Activated effector memory CD4-positive, alpha-beta T cell treated with anti-CD3 and anti-CD28 coated beads, Interleukin-2, amount 50 U/mL, for 16 hours (primary cell): ENCODE results near the gene DHCR24.

Experiments
- DNase-seq: peaks from one replicate; pipeline ENCODE4 v3.0.0-alpha.2; 2020

Gene DHCR24

GRCh38 chr1:54842963-54843362, 44.0 kb downstream of the DHCR24 start:
- DNase-seq, result no peak

DNA sequence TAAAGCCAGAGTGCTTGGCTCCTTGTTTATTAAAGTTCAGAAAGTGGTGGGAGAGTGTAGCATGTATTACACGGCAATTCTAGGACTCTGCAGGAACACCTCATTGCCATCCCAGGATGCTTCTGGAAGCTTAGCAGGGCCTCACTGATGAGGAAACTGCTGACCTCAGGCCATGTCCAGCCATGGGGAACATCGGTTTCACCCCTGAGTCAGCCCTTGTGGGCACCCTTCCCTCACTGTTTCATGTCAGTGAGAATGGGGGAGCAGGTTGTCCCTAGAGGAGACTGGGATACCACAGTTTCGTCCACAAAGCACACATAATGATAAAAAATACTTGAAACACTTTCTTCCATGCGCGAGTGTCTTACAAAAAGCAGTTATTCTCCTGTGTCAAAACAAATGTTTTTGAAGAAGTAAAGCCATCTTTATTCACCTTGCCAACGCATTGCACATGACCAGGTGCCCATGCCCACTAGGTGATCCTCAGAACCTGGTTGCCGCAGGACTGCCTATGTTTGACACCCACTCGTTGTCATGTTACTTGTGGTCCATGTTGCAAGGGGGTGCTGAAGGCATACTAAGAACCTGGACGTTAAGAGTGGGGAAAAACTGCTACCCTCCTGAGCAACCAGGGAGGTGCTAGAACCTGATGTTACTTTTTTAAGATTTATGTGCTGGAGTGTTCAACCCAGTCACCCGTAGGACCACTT, 44.6 kb downstream of the DHCR24 start:
- DNase-seq, result no peak

DNA sequence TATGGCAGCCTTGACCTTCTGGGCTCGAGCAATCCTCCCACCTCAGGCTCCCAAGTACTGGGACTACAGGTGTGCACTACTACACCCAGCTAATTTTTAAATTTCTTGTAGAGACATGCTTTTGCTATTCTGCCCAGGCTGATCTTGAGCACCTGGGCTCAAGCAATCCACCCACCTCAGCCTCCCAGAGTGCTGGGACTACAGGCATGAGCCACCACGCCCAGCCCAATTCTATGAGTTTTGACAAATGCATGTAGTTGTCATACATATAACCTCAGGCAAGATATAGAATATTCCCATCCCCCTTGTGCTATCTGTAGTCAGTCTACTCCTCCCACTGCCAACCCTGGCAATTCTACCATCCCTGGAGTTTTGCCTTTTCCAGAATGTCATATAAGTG, 47.2 kb downstream of the DHCR24 start:
- no peak for DNase-seq

GRCh38 chr1:54838565-54839180, 48.3 kb downstream of the DHCR24 start:
- DNase-seq, result no peak

DNA sequence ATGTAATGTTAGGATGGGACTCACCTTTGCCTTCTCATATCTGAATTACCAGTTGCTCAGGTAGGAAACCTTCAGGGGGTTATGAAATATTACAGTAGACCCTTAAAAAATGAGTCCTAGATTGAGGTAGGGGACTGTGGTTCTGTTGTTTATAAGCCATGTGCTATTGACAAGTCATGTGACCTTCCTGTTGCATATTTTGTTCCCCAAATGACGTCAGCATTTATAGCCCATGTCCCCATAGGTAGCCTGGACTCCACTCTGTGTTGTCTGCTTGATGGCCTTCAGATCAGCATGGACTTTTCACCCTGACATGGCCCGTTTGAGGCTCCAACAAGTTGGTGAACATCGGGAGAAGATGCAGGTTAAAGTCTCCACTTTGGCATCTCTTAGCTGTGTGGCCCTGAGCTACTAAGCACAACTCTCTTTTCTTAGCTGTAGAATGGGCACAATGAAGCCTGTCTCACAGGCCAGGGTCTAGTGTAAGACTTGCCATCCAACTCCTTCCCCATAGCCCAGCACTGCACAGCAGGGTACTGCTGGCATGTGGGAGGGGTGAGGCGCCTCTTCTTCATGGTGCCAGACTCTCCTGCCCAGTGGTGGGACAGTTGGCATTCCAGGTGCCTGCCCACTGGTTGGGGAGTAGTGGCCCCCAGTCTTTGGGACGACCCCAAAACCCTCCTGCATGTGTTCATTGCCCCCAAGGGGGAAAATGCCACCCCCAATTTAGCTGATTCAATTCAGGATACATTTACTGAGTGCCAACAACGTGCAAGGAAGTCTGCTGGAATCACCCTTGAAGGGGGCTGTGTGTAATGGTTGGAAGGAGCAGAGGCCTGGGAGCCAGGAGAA, 49.8 kb downstream of the DHCR24 start:
- DNase-seq, result no peak

DNA sequence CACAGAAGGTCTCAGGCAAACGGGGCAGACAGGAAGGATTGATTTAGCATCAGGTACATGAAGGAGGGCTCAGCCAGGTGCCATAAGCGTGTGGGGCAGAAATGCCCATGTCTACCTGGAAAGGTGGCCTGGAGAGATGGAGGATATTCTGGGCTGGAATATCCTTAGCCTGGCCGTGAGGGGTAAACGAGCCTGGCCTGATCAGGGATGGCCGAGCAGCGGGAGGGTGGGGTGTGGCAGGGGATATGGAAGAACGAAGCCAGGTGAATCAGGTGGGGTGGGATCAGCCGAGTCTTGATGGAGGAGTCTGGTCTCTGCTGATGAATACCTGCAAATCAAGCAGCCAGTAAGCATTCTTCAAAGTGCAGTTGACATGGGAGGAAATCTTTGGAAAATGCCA, 50.4 kb downstream of the DHCR24 start:
- DNase-seq, result no peak

GRCh38 chr1:54835970-54836369, 51.0 kb downstream of the DHCR24 start:
- DNase-seq, result no peak

DNA sequence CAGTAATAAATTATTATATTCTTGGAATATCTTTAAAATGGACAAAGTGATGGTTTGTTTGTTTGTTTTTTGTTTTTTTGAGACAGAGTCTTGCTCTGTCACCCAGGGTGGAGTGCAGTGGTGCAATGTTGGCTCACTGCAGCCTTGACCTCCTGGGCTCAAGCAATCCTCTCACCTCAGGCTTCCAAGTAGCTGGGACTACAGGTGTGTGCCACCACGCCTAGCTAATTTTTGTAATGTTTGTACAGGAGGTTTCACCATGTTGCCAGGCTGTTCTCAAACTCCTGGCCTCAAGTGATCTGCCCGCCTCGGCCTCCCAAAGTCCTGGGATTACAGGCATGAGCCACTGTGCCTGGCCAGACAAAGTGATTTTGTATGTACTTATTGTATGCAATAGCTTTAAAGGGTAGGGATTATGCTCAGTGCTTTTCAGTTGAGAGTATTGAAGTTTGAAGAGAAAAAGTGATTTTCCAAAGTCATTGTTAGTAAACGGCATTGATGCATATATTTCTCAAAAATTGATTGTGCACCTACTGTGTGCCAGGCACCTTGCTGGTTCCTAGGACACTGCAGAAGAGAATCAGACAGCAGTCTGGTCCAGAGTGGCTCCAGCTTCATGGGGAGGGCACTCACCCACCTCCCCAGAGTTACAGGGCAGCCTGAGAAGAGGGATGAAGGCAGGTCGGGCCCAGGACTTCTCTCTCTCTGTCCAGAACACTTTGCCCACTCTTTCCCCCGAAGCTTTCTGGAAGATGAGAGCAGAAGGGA, 51.7 kb downstream of the DHCR24 start:
- DNase-seq, result no peak

DNA sequence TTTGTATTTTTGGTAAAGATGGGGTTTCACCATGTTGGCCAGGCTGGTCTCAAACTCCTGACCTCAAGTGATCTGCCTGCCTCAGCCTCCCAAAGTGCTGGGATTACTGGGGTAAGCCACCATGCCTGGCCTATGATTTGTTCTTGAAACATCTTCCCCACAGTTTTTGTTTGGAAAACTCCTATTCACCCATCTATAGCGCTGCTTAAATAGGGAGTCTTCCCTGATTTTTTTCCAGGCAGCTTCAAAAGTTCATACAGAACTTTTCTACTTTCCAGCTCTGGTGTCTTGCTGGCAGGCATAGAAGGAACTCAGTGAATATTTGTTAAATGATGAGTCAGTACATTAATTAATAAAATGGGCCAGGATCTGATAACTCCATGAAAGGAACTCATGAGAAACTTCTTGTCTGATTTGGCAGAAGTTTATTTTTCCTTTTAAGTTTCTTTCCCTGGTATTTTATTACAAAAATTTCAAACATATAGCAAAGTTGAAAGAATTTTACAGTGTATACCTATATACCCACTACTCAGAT, 52.9 kb downstream of the DHCR24 start:
- DNase-seq, result no peak

DNA sequence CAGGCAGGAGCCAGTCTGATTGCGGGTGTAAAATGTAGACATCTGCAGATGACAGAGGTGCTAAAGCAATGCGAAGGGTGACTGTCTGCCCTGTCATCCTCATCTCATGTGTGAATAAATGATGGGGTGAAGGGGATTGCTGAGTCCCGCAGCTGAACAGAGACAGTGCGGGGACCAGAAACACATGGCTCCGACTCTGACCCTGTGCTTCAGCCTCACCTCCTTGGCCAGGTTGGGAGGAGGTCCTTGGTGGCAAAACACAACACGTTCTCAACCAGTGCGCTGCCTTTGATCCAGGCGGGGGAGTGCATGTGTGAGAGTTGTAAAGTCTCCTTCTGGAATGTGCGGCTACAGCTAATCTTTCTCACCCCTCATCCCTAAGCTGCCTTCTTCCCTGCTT, 53.9 kb downstream of the DHCR24 start:
- no peak for DNase-seq

GRCh38 chr1:54826226-54826816, 60.7 kb downstream of the DHCR24 start:
- peak; percentile 50 for DNase-seq

DNA sequence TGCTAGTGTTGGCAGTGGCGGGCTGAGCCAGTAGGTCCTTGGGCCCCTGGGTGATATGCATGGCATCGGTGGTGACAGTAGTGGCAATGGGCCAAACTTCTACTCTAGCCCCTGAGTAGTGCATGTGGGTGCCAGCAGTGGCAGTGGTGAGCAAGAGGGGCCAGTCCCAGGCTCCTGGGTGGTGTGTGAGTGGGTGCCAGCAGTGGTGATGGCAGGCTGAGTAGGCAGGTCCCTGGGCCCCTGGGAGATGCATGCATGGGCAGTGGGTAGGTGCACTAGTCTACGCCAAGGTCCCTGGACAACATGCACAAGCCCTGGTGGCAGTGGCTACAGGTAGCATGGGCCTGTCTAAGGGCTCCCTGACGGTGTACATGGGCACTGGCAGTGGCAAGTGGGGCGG, 61.3 kb downstream of the DHCR24 start:
- DNase-seq, result peak; percentile 17

DNA sequence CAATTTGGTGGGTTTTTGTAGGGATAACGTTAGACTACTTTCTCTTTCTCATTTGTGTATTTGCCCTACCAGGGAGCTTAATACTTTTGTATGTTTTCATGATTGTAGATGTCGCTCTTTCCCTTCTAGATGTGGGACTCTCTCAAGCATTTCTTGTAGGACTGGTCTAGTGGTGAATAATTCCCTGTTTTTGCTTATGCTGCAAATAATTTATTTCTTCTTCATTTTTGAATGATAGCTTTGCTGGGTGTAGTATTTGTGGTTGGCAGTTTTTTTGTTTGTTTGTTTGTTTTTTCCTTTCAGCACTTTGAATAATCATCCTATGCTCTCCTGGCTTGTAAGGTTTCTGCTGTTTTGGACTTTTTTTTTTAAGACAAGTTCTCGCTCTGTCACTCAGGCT, 63.3 kb downstream of the DHCR24 start:
- DNase-seq, result no peak

GRCh38 chr1:54819733-54820132, 67.3 kb downstream of the DHCR24 start:
- no peak for DNase-seq

GRCh38 chr1:54819195-54819536, 67.8 kb downstream of the DHCR24 start:
- DNase-seq, result no peak

GRCh38 chr1:54818461-54819194, 68.4 kb downstream of the DHCR24 start:
- DNase-seq, result peak; percentile 45

DNA sequence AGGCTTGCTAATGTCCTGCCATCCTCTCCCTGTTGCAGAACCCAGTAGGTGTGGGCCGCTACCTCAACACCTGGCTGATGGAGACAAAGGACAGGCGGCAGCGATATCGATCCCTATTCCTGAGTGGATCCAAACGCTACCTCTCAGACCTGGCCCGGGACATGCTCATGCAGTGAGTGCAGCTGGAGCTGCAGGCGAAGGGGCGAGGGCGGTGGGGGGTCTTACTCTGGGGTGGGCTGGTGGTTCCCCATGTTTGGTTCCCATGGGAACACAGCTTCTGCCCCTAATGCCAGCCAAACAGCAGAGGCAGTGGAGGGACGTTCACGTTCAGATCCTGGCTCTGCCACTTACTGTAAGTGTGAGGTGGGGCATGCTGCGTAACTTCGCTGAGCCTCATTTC, 70.0 kb downstream of the DHCR24 start:
- peak; percentile 59 for DNase-seq

DNA sequence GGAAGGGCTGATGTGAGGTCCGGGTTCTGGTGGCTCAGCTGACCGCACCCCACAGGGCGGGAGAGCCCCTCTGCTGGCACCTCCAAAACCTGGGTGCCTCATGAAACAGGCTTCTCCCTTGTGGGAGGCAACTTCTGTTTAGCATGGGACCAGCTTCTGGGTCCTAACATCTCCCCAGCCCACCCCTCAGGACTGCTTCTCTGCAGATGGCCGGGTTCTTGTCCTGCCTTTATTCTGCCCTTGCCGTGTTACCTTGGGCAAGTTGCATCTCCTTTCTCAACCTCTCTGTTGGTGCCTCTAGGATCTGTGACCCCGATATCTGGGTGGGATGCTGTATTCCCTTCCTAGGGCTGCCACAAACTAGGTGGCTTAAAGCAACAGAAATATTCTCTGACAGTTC, 70.9 kb downstream of the DHCR24 start:
- peak; percentile 17 for DNase-seq

DNA sequence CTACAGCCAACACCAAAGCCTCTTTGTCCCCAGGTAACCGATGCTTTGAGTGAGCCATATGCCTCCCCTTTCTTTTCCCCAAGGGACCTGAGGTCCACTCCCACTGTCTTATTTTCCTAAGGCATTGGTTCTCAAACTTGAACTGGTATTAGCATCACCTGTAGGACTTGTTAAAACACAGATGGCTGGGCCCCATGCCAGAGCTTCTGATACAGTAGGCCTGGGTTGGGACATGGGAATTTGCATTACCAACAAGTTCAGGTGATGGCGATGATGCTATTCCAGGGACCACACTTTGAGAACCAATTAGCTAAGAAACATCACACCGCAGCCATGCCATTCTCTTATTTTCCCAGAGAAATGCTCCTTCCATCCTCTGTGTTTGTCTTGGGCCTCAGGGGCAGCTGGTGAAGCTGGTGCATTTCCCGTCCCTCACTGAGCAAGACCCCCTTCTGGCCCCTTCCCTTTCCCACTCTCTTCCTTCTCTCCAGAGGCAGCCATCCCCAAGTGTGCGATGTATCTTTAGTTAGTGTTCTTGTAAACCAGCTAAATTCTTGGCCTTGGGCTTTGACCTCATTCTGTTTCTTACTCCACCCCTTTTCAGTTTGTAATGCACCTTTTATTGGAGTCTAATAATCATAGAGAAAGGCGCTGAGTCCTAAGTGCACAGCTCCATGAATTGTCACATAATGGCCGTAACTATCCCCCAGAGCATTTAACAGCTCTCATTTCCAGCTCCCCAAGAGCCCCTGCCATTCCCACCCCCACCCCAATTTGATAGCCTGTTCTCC, 71.7 kb downstream of the DHCR24 start:
- peak; percentile 31 for DNase-seq

DNA sequence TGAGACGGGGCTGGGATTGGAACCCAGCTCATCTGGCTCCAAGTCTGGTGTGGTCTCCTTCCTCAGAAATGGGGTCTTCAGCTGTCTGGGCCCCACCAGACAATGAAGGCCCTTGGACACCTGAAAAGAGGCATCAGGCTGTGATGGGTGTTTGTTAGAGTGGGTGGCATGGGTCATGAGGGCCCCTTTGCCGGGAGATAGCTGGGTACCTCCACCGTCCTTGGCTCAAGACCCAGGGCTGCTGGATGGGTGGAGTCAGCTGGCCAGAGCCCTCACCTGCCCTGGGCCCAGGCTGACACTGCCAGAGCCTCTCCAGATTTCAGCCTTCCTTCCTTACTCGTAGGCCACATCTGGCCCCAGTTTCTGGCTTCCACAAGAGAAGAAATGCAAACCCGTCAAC, 72.4 kb downstream of the DHCR24 start:
- peak; percentile 39 for DNase-seq

DNA sequence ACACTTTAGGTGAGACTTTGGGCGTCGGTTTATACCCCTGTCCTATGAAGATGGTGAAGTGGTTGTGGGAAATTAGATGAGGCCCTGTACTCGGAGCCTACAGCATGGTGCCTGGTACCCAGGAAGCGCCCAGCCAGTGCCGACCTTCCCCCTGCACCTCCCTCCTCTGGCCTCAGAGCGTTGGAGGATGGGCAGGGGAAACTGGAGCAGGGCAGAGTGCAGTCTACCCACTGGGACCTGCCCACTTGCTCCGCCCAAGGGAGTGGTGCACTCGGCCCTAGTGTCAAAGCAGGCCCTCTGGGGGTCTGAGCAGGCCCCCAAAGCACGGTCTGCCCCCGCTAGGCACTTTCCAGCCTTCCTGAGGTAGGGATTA, 72.9 kb downstream of the DHCR24 start:
- no peak for DNase-seq
